GM23338 (cell line): ENCODE results near the gene PPP1R12A. TPM values are rescaled to one million over a fixed set of nuclear protein-coding genes. Genes with fewer than 3 reads are reported as not detected.

Source experiments
- ATAC-seq: fragments of 200-7000 bp; cut with Tn5 transposase; 3 replicates; pipeline ENCODE4 v1.9.1; 2020
- DNase-seq: peaks from one replicate; pipeline ENCODE4 v3.0.0-alpha.2; 2015; ENCODE audit warnings: low spot score
- H2AFZ ChIP-seq: fragments of 200-600 bp; sonication (generic); 2 replicates; pipeline ENCODE4 v1.8.0; 2016; ENCODE audit warnings: antibody characterized with exemption, mild to moderate bottlenecking, moderate library complexity
- H3F3A ChIP-seq: fragments of 200-600 bp; sonication (generic); replicated peaks from 2 replicates; pipeline ENCODE4 v1.8.0; 2017; ENCODE audit warnings: antibody characterized with exemption, mixed run types, low read depth
- H3K27ac ChIP-seq: fragments of 200-600 bp; sonication (generic); 2 replicates; pipeline ENCODE4 v1.6.1; 2016; ENCODE audit warnings: low read depth
- H3K27me3 ChIP-seq: fragments of 200-600 bp; sonication (generic); 2 replicates; pipeline ENCODE4 v1.8.0; 2016; ENCODE audit warnings: mild to moderate bottlenecking, mixed run types, moderate library complexity; ENCODE audit not compliant: insufficient read depth
- H3K36me3 ChIP-seq: fragments of 200-600 bp; sonication (generic); 2 replicates; pipeline ENCODE4 v1.8.0; 2016; ENCODE audit warnings: mild to moderate bottlenecking; ENCODE audit not compliant: insufficient read depth
- H3K4me1 ChIP-seq: fragments of 200-600 bp; sonication (generic); 2 replicates; pipeline ENCODE4 v1.8.0; 2016; ENCODE audit warnings: mild to moderate bottlenecking, moderate library complexity; ENCODE audit not compliant: insufficient read depth
- H3K4me2 ChIP-seq: fragments of 200-600 bp; sonication (generic); 2 replicates; pipeline ENCODE4 v1.7.1; 2017; ENCODE audit warnings: mixed run types
- H3K4me3 ChIP-seq: fragments of 200-600 bp; sonication (generic); 2 replicates; pipeline ENCODE4 v1.6.1; 2016; ENCODE audit warnings: mixed run types
- H3K79me2 ChIP-seq: fragments of 200-600 bp; sonication (generic); replicated peaks from 2 replicates; pipeline ENCODE4 v1.8.0; 2017; ENCODE audit warnings: mild to moderate bottlenecking; ENCODE audit not compliant: insufficient read depth
- H3K9me2 ChIP-seq: fragments of 200-600 bp; sonication (generic); 2 replicates; pipeline ENCODE4 v1.8.0; 2017; ENCODE audit not compliant: insufficient read depth
- H4K20me1 ChIP-seq: fragments of 200-600 bp; sonication (generic); replicated peaks from 2 replicates; pipeline ENCODE4 v1.8.0; 2017; ENCODE audit warnings: mild to moderate bottlenecking; ENCODE audit not compliant: insufficient read depth
- H3K27ac Mint-ChIP-seq: 2 replicates; pipeline ENCODE4 v1.8.0; 2020; ENCODE audit warnings: inconsistent platforms, mild to moderate bottlenecking, moderate library complexity, mixed read lengths
- H3K27me3 Mint-ChIP-seq: 3 replicates; pipeline ENCODE4 v1.8.0; 2022; ENCODE audit warnings: low read depth, mild to moderate bottlenecking, moderate library complexity, mixed read lengths, inconsistent platforms; ENCODE audit not compliant: insufficient read depth, poor library complexity
- H3K36me3 Mint-ChIP-seq: 3 replicates; pipeline ENCODE4 v1.8.0; 2021; ENCODE audit warnings: low read depth, mild to moderate bottlenecking, inconsistent platforms, moderate library complexity, mixed read lengths
- H3K4me1 Mint-ChIP-seq: 3 replicates; pipeline ENCODE4 v1.8.0; 2020; ENCODE audit warnings: mild to moderate bottlenecking, inconsistent platforms, mixed read lengths
- H3K4me3 Mint-ChIP-seq: 3 replicates; pipeline ENCODE4 v1.8.0; 2021; ENCODE audit warnings: moderate library complexity, mild to moderate bottlenecking, inconsistent platforms, mixed read lengths
- H3K9me3 Mint-ChIP-seq: 3 replicates; pipeline ENCODE4 v1.8.0; 2020; ENCODE audit warnings: moderate library complexity, mild to moderate bottlenecking, inconsistent platforms, mixed read lengths
- CREB1 ChIP-seq: fragments of 250-450 bp; sonication (Bioruptor Pico); IDR thresholded peaks from 2 replicates; pipeline ENCODE4 v1.5.0; 2020; ENCODE audit warnings: low read depth, mild to moderate bottlenecking, moderate library complexity
- CTCF ChIP-seq, 2 experiments: fragments of 200-600 bp in 1 of 2; sonication (generic) in 1 of 2; conservative IDR thresholded peaks; 2 replicates each; pipeline versions ENCODE4 v1.5.1 to v1.6.1; 2016 to 2017; ENCODE audit warnings: antibody characterized with exemption in 2 of 2, low read depth in 2 of 2, mild to moderate bottlenecking in 2 of 2, moderate library complexity in 1 of 2
- ETS1 ChIP-seq: IDR thresholded peaks from 2 replicates; pipeline ENCODE4 v1.6.1; 2016; ENCODE audit warnings: antibody characterized with exemption
- EZH2 ChIP-seq: fragments of 200-600 bp; sonication (generic); IDR thresholded peaks from one replicate; pipeline ENCODE4 v1.8.0; 2017; ENCODE audit warnings: antibody characterized with exemption, mild to moderate bottlenecking, low read depth; ENCODE audit not compliant: unreplicated experiment
- EZH2phosphoT487 ChIP-seq: fragments of 200-600 bp; sonication (generic); IDR thresholded peaks from one replicate; pipeline ENCODE4 v1.8.1; 2018; ENCODE audit warnings: antibody characterized with exemption; ENCODE audit not compliant: unreplicated experiment
- JUNB ChIP-seq: IDR thresholded peaks from one replicate; pipeline ENCODE4 v1.6.1; 2016; ENCODE audit warnings: antibody characterized with exemption; ENCODE audit not compliant: unreplicated experiment
- NANOG ChIP-seq: IDR thresholded peaks from 2 replicates; pipeline ENCODE4 v1.6.1; 2016; ENCODE audit warnings: antibody characterized with exemption, borderline replicate concordance
- POLR2AphosphoS5 ChIP-seq: IDR thresholded peaks from 2 replicates; pipeline ENCODE4 v1.6.1; 2016; ENCODE audit warnings: antibody characterized with exemption, low read depth
- REST ChIP-seq: IDR thresholded peaks from one replicate; pipeline ENCODE4 v1.6.1; 2018; ENCODE audit warnings: antibody characterized with exemption; ENCODE audit not compliant: unreplicated experiment
- STAT1 ChIP-seq: IDR thresholded peaks from one replicate; pipeline ENCODE4 v1.6.1; 2016; ENCODE audit warnings: antibody characterized with exemption; ENCODE audit not compliant: unreplicated experiment
- ZNF114 ChIP-seq: fragments of 250-450 bp; sonication (Bioruptor Pico); IDR thresholded peaks from 2 replicates; pipeline ENCODE4 v1.5.0; 2020; ENCODE audit warnings: mild to moderate bottlenecking, moderate library complexity
- ZNF331 ChIP-seq: fragments of 250-450 bp; sonication (Bioruptor Pico); IDR thresholded peaks from 2 replicates; pipeline ENCODE4 v1.5.0; 2020; ENCODE audit warnings: low read depth, mild to moderate bottlenecking, moderate library complexity
- ZNF462 ChIP-seq: fragments of 250-450 bp; sonication (Bioruptor Pico); IDR thresholded peaks from 2 replicates; pipeline ENCODE4 v1.5.0; 2020; ENCODE audit warnings: mild to moderate bottlenecking, moderate library complexity
- polyA plus RNA-seq: library from polyadenylated mRNA; unstranded; fragments of >200 nt; fragmentation: Nextera tagmentation; extraction: Ambion mirVana; gene quantifications from 2 replicates; pipeline ENCODE4 v1.2.1, GENCODE V29; 2016
- total RNA-seq: library from RNA; depleted of rRNA; stranded (reverse); fragments of >200 nt; shearing (Covaris generic); gene quantifications from 2 replicates; pipeline ENCODE4 v1.2.3, GENCODE V29; 2014

The PPP1R12A gene
- total and polyA plus RNA-seq, 2 experiments from 2014 or later, result 91.6 to 146 TPM

GRCh38 chr12:79900951-79901350, 33.9 kb downstream of the PPP1R12A start:
- Histone ChIP-seq H3K4me3 (no peak overlapping the region), H4K20me1 (peaks cover 8% of the 10 kb centered on the region), H3K79me2 (peaks cover 98% of the 10 kb centered on the region), H2AFZ (no peak overlapping the region), H3K4me2 (no peak overlapping the region), H3F3A (no peaks in the 10 kb centered on the region), H3K36me3 (no peaks in the 10 kb centered on the region), H3K9me2 (no peaks in the 10 kb centered on the region), H3K27me3 (no peaks in the 10 kb centered on the region), H3K27ac (no peak overlapping the region; the same call in 1 of the 2 replicates), H3K4me1 (no peaks in the 10 kb centered on the region; the same call in 1 of the 2 replicates)
- DNase-seq, result no peak
- peaks cover 3% of the 10 kb centered on the region for H3K27me3 Mint-ChIP-seq
- H3K4me3 Mint-ChIP-seq, result no peak overlapping the region
- peaks cover 30% of the 10 kb centered on the region for H3K4me1 Mint-ChIP-seq
- TF ChIP-seq REST (no peak), ZNF331 (CRISPR knock-in tag) (no peak), JUNB (no peak), EZH2phosphoT487 (no peak), ETS1 (no peak), POLR2AphosphoS5 (no peak), CTCF (conservative IDR thresholded peaks at IDR 0.05; ENCODE audit: low read depth in 2 of 2) (no peak), EZH2 (no peak), STAT1 (no peak), ZNF114 (CRISPR knock-in tag) (no peak), CREB1 (CRISPR knock-in tag) (no peak), NANOG (no peak), ZNF462 (CRISPR knock-in tag) (no peak)
- no peak overlapping the region for H3K27ac Mint-ChIP-seq
- no peak for ATAC-seq
- no peaks in the 10 kb centered on the region for H3K9me3 Mint-ChIP-seq
- H3K36me3 Mint-ChIP-seq, result no peaks in the 10 kb centered on the region
